Pons (tissue), 1 donor: ENCODE data around the gene ZGPAT.

ENCODE experiments used
- DNase-seq: peaks from one replicate; pipeline ENCODE4 v3.0.0-alpha.2; 2016; ENCODE audit warnings: low spot score

ZGPAT gene

DNA sequence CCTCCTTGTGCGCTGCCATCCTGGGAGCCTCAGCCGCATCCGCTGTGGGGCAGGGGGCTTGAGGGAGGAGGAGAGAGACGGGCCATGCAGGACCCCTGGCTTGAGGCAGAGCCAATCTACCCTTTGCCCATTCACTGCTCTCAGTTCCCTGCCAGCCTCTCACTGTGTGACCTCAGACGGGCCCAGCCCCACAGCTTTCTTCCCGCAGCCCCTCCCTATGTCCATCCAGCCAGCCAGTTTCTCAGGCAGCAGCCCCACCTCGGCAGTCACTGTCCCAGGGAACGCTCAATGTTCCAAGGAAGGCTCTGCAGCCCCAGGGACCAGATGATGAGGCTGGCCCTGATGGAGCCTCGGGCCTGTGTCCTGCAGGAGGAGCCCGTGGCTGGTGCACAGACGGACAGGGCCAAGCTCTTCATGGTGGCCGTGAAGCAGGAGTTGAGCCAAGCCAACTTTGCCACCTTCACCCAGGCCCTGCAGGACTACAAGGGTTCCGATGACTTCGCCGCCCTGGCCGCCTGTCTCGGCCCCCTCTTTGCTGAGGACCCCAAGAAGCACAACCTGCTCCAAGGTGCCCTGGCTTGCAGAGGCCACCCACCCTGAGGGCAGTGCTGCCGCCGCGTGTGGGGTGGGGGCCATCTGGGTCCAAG lies 15.3 kb upstream of the ZGPAT start:
- no peak for DNase-seq

DNA sequence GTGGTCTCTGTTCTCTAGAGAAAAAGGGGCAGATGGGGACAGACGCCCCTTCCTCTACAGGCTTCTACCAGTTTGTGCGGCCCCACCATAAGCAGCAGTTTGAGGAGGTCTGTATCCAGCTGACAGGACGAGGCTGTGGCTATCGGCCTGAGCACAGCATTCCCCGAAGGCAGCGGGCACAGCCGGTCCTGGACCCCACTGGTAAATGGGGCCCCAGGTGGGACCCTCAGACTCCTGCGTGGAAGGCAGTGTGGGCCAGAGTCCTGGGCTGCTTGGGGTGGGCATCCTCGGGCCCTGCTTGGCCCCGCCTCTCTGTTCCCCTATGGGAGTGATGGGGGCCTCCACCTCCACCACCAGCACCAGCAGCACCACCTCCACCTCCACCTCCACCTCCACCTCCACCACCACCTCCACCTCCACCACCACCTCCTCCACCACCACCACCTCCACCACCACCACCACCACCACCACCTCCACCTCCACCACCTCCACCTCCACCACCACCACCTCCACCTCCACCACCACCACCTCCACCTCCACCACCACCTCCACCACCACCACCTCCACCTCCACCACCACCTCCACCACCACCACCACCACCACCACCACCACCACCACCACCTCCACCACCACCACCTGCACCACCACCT lies 14.6 kb upstream of the ZGPAT start:
- no peak for DNase-seq

DNA sequence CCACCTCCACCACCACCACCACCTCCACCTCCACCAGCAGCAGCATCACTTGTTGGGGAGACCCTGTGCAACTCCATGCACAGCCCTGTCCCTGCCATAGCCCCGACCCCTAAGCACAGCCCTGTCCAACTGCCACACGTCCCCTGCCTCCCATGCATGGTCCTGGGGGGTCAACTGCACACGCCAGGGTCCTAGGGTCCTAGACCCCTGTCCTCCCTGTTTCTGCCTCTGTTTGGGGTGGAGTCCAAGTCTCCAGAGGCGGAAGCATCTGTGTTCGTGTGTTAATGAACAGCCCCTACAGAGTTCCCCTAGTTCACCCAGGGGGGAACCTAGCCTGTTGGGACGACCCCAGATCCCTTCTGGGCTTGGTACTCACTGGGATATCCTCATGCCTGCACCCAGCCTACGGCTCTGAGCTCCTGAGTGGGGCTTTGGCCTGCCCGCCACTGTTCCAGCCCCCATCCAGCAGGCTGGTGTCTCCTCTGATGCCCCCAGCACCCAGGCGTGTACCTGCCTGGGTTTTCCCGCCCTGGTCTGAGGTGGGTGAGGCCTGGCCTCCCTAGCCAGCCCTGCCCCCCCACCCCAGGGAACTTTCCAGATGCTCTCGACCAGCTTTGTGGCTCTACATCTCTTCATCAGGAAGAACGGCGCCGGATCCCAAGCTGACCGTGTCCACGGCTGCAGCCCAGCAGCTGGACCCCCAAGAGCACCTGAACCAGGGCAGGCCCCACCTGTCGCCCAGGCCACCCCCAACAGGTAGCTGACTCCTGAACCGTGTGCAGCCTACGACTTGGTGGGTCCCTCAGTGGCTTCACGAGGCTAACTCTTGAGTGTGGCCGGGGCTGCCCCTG lies 13.9 kb upstream of the ZGPAT start:
- DNase-seq, result no peak

DNA sequence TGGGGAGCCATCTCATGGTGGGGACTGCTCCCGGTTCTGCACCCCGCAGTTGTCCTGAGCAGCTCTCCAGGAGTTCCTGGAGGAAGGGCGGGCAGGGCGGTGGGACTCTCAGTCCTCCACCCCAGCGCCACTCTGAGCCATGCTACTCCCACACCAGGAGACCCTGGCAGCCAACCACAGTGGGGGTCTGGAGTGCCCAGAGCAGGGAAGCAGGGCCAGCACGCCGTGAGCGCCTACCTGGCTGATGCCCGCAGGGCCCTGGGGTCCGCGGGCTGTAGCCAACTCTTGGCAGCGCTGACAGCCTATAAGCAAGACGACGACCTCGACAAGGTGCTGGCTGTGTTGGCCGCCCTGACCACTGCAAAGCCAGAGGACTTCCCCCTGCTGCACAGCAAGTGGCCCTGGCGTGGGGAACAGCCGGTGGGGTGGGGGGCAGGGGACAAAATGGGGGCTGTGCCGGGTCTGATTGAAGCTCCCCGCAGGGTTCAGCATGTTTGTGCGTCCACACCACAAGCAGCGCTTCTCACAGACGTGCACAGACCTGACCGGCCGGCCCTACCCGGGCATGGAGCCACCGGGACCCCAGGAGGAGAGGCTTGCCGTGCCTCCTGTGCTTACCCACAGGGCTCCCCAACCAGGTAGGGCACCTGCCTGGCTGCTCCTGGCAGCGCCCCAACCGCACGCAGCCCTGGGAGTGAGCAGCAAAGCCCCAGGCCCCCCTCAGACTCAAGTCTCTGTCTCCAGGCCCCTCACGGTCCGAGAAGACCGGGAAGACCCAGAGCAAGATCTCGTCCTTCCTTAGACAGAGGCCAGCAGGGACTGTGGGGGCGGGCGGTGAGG lies 13.0 kb upstream of the ZGPAT start:
- DNase-seq, result no peak

DNA sequence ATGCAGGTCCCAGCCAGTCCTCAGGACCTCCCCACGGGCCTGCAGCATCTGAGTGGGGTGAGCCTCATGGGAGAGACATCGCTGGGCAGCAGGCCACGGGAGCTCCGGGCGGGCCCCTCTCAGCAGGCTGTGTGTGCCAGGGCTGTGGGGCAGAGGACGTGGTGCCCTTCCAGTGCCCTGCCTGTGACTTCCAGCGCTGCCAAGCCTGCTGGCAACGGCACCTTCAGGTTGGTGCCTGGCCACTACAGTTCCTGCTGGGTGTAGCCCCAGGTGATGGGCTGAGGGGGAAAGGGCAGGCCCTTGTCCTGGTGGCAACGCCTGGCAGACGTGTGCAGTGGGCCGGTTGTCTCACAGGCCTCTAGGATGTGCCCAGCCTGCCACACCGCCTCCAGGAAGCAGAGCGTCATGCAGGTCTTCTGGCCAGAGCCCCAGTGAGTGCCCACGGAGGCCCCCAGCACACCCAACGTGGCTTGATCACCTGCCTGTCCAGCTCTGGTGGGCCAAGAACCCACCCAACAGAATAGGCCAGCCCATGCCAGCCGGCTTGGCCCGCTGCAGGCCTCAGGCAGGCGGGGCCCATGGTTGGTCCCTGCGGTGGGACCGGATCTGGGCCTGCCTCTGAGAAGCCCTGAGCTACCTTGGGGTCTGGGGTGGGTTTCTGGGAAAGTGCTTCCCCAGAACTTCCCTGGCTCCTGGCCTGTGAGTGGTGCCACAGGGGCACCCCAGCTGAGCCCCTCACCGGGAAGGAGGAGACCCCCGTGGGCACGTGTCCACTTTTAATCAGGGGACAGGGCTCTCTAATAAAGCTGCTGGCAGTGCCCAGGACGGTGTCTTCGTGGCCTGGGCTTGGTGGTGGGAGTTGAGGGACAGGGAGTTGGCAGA lies 12.2 kb upstream of the ZGPAT start:
- DNase-seq, result no peak

DNA sequence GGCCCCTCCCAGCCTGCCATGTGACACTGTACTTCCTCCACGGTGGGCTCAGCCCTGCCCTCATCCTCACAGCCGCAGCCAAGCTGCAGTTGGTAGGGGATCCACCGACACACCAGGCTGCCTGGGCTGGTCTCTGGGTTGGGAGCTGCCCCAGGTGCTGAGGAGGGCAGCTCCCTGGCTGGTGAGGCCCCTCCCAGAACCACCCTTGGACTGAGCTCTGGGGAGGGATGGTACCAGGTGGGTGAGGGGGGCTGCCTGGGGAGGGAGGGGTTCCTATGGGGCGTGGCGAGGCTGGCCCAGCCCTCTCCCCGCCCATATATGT lies 11.6 kb upstream of the ZGPAT start:
- DNase-seq, result no peak

DNA sequence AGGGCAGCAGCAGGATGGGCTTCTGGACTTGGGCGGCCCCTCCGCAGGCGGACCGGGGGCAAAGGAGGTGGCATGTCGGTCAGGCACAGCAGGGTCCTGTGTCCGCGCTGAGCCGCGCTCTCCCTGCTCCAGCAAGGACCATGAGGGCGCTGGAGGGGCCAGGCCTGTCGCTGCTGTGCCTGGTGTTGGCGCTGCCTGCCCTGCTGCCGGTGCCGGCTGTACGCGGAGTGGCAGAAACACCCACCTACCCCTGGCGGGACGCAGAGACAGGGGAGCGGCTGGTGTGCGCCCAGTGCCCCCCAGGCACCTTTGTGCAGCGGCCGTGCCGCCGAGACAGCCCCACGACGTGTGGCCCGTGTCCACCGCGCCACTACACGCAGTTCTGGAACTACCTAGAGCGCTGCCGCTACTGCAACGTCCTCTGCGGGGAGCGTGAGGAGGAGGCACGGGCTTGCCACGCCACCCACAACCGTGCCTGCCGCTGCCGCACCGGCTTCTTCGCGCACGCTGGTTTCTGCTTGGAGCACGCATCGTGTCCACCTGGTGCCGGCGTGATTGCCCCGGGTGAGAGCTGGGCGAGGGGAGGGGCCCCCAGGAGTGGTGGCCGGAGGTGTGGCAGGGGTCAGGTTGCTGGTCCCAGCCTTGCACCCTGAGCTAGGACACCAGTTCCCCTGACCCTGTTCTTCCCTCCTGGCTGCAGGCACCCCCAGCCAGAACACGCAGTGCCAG lies 11.0 kb upstream of the ZGPAT start, which contains the start of gene TNFRSF6B:
Gene TNFRSF6B, plus strand, starts transcription at position 25 of the 729 bp plus-strand sequence. Its CDS starts 116 bp downstream, at position 141.
- DNase-seq, result no peak

DNA sequence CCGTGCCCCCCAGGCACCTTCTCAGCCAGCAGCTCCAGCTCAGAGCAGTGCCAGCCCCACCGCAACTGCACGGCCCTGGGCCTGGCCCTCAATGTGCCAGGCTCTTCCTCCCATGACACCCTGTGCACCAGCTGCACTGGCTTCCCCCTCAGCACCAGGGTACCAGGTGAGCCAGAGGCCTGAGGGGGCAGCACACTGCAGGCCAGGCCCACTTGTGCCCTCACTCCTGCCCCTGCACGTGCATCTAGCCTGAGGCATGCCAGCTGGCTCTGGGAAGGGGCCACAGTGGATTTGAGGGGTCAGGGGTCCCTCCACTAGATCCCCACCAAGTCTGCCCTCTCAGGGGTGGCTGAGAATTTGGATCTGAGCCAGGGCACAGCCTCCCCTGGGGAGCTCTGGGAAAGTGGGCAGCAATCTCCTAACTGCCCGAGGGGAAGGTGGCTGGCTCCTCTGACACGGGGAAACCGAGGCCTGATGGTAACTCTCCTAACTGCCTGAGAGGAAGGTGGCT lies 10.4 kb upstream of the ZGPAT start:
- DNase-seq, result no peak

DNA sequence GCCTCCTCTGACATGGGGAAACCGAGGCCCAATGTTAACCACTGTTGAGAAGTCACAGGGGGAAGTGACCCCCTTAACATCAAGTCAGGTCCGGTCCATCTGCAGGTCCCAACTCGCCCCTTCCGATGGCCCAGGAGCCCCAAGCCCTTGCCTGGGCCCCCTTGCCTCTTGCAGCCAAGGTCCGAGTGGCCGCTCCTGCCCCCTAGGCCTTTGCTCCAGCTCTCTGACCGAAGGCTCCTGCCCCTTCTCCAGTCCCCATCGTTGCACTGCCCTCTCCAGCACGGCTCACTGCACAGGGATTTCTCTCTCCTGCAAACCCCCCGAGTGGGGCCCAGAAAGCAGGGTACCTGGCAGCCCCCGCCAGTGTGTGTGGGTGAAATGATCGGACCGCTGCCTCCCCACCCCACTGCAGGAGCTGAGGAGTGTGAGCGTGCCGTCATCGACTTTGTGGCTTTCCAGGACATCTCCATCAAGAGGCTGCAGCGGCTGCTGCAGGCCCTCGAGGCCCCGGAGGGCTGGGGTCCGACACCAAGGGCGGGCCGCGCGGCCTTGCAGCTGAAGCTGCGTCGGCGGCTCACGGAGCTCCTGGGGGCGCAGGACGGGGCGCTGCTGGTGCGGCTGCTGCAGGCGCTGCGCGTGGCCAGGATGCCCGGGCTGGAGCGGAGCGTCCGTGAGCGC lies 9.8 kb upstream of the ZGPAT start:
- DNase-seq, result no peak

DNA sequence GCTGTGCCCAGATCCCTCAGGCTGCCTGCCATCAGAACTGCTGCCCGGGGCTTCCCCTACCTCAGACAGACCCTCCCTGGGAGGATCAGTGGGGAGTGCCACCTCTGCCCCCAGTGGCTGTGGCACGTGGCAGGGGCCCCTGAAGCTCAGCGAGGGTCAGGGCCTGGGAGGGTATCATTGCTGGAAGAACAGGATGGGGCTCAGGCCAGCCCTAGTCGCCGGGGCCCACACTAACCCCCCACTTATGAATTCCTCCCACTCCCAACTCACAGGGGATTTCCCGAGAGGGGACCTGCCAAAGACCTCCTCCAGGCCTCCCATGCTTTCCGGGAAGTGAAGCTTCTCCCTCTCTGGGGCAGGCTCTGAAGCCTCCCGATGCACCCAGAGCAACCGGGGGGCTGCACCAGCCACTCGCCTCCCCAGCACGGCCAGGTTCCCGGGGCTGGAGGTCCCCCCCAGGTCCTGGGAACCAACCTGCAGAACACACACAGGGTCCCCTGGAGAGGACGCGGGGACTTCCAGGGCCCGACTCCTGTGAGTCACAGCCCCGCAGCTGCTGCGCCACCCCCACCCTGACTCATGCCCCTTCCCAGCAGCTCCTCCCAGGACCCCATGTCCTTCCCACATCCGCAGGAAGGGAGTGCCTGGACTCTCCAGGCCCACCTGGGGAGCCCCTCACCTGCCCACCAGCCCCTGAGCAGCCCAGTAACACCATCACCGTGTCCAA lies 8.9 kb upstream of the ZGPAT start:
- DNase-seq, result no peak

DNA sequence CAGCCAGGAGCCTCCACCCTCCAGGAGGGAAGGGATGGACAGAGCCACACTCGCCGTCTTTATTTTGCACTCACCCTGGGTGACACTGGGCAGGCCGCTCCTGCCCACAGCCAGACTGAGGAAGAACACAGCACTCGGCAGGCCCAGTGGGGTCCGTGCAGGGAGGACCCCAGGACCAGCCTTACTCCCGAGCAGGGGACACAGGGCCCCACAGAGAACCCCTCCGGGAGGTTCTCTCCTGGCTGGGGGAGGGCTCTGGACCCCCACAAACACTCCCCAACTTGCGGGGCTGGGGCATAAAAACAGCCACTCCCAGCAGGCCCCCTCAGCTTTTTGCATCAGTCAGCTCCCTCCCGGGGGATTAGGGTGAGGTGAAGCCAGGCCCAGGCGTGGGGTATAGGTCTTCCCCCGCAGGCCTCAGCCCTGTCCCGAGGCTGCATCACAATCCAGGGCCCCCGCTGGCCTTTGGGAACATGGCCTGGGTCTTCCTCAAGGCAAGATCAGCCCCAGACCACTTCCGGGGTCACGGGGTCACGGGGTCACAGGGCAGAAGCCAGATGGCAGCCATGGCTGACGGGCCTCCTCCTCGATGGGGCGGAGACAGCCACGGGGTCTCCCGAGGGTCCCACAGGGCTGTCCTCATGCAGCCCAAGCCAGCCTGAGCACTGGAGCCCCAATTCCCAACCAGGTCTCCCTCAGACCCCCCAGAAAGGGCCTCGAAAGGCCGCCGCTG lies 8.2 kb upstream of the ZGPAT start:
- no peak for DNase-seq

DNA sequence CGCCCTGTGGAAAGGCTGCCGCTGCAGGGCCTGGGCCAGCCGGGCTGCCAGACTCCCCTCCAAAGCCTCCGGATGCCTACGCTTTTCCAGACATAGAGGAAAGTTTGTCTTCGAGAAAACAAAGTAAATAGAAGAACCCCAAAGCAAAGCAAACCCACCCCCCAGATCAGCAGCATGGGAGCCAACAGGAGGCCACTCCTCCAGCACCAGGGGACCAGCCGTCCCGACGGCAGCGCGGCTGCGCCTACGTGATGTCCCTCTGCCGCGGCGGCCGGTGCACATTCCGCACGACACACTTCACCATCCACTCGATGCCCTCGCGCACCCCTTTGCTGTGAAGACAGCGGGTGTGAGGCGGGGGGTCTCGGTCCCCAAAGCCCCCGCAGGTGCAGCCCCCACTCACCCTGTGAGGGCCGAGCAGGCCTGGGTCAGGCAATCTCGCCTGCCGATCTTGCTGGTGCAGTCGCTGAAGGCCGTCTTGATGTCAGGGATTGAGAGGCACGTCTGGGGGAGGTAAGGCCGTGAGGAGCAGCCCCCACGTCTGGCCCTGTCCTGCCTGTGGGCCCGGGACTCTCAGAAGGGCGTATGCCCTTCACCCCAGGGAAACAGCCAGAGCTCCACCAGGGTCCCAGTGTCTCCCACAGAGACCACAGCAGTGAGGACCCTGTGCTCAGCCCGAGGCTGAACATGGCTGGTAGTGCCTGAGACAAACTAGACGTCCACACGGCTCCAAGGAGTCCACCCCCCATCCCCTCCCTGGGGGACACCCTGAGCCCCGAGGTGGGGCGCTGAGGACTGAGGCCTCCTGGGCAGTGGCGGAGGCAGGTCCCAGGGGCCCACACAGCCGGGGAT lies 7.4 kb upstream of the ZGPAT start:
- no peak for DNase-seq

DNA sequence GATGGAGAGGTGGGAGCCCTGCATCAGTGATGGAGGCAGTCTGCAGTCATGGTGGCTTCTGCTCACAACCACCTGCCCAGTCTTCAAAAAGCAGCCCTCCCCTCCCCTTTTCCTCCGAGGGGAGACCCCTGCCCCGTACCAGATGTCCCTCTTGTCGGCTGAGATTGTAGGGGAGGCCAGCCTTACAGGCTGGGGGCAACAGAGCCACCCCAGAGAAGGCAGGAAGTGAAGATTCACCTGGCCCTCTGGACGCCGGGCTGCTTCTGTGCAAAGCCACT lies 6.8 kb upstream of the ZGPAT start:
- DNase-seq, result no peak

DNA sequence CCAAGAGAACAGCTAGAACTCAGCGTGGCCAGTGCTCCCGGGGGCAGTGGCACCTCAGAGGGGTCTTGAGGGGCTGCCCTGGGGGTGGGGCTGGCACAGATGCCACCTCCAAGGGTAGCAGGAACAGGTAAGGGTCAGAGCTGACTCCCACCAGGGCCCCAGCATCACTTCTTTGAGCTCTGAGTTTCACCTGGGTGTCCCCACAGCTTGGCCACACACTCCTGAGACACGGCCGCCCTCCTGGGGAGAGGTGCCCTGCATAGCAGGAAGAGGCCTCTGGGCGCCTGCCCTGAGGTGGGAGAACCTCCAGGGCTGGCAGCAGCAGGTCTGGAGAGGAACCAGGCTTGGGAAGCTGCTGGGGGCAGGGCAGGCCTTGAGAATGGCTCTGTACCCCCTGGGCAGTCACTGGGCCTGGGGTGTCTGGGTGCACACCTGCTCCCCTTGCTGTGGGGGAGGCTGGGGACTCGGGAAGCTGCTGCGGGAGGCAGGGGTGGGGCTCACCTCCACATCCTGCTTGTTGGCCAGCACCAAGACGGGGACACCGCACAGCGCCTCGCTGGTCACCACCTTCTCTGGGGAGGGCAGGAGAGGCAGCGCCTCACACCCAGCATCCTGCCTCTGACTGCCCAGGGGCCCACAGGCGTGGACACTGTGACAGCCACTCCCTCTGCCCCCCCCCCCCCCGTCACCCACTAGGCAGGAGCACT lies 6.4 kb upstream of the ZGPAT start:
- DNase-seq, result no peak

DNA sequence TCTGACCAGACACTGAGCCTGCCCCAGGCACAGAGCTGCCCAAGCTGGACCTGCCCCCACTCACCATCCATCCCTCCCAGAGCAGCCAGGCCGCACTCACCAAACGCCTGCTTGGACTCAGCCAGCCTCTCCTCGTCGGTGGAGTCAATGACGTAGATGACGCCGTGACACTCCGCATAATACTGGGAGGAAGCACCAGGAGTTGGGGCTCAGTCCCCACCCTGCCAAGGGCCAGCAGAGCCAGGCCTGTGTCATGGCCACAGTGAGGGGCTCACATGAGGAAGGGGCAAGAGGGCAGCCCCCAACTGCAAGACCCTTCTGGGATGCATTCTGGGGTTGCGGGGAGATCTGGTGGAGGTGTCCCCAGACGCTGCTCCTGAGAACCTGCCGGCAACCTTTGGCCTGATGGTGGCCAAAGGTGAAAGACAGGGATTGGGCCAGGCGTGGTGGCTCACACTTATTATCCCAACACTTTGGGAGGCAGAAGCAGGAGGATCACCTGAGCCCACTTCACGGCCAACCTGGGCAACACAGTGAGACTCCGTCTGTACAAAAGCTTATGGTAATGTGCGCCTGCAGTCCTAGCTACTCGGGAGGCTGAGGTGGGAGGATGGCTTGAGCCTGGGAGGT lies 5.7 kb upstream of the ZGPAT start:
- no peak for DNase-seq

DNA sequence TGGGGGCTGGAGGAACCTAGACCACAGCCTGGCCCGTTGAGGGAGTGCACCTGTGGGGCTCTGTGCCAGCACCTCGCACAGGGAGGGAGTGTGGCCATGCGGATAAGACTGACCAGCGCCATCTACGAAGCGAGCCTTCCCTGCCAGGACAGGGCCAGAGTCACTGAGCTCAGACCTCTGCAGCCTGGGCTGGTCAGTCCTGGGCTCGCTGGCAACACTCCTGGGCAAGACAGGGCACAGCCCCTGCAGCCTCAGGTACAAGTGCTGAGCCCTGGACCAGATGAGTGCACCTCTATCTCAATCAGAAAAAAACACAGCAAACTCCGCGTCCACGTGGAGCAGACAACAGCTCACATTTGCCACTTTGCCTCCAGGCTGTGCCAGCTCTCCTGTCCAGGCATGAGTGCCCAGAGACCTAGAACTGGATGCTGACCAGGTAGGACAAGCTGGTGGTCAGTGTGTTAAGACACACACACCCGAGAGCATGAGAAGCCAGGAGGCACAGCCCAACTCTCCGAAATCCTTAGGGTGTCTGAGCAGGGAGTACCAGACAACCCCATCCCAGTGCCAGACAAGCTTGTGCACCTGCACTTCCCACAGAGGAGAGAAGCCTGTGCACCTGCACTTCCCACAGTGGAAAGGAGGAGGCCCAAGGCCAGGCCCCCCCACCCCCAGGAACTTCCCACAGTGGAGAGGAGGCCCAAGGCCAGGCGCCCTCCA lies 4.9 kb upstream of the ZGPAT start:
- no peak for DNase-seq
